ENCODE data around the gene MYH16. TPM values are rescaled to one million over a fixed set of nuclear protein-coding genes. Genes with fewer than 3 reads are reported as not detected.
"Not testable (repeated sequence)": the region's sequence is repeated elsewhere in the genome, so short reads cannot be mapped to it uniquely, and the experiment has no call there.

The MYH16 gene
- under 1 TPM in 1 of 4 donors, not detected in 3; 0.76 TPM for total RNA-seq

DNA sequence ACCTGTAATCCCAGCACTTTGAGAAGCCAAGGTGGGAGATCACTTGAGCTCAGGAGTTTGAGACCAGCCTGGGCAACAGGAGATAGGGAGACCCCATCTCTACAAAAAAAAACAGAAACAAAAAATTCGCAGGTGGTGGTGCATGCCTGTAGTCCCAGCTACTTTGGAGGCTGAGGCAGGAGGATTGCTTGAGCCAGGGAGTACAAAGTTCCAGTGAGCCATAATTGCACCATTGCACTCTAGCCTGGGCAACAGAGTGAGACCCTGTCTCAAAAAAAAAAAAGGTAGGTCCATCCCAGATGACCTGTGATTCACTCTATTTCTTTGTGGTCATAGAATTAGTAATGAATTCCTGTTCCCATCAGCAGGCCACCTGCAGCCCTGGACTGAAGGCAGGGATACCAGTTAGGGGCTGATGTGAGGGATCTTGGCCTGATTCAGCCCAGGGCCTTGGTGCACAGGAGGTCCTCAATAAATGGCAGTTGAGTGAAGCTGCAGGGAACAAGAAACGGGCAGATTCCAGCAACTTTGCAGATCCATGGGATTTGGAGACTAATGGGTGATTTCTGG, at the start of gene MYH16:
MYH16 (plus strand) TSS at position 364 of the 570 bp plus-strand sequence.
- Histone ChIP-seq H3K27me3 (no peaks in the 10 kb centered on the region), H3K36me3 (no peaks in the 10 kb centered on the region), H3K4me3 (no peak within 1 kb of the TSS), H3K27ac (peak within 1 kb of the TSS in 2 of 4 donors; percentile 20 to 82), H3K4me1 (peaks cover 0 to 43% (median 10%) of the 10 kb centered on the region in 3 donors), H3K9me3 (no peaks in the 10 kb centered on the region)
- WGBS, 2 donors = 85 to 90% methylated on average over 2 of the region's 2 CpGs
- no peak for TF ChIP-seq POLR2A (IDR thresholded peaks at IDR 0.05)
- TF ChIP-seq, protein P1, sequence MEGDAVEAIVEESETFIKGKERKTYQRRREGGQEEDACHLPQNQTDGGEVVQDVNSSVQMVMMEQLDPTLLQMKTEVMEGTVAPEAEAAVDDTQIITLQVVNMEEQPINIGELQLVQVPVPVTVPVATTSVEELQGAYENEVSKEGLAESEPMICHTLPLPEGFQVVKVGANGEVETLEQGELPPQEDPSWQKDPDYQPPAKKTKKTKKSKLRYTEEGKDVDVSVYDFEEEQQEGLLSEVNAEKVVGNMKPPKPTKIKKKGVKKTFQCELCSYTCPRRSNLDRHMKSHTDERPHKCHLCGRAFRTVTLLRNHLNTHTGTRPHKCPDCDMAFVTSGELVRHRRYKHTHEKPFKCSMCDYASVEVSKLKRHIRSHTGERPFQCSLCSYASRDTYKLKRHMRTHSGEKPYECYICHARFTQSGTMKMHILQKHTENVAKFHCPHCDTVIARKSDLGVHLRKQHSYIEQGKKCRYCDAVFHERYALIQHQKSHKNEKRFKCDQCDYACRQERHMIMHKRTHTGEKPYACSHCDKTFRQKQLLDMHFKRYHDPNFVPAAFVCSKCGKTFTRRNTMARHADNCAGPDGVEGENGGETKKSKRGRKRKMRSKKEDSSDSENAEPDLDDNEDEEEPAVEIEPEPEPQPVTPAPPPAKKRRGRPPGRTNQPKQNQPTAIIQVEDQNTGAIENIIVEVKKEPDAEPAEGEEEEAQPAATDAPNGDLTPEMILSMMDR (IDR thresholded peaks at IDR 0.05) = no peak
- intact Hi-C loops (cut with DNase I) = no loop called here
- DNase-seq = no peak

DNA sequence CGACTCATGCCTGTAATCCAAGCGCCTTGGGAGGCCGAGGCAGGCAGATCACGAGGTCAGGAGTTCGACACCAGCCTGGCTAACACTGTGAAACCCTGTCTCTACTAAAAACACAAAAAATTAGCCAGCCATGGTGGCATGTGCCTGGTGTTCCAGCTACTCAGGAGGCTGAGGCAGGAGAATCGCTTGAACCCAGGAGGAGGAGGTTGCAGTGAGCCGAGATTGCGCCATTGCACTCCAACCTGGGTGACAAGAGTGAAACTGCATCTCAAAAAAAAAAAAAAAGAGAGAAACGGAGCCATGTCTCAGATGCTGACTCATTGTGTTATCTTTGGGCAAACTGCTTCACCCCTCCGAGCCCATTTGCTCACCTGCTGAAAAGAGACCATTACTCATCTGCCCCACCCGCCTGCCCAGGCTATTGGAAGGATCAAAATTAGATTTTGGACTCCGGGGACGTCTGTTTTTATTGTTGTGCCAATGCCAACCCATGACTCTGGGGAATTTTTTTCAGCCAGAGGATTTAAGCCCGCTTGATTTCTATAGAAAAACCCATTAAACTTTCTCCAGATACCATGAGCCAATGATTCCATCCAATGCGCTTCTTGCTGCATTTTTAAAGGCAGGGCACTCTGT, 48.3 kb upstream of the MYH16 start:
- intact Hi-C loops (cut with DNase I) = not testable (repeated sequence)
- WGBS, 2 donors = 41 to 42% methylated on average over 15 of the region's 15 CpGs

DNA sequence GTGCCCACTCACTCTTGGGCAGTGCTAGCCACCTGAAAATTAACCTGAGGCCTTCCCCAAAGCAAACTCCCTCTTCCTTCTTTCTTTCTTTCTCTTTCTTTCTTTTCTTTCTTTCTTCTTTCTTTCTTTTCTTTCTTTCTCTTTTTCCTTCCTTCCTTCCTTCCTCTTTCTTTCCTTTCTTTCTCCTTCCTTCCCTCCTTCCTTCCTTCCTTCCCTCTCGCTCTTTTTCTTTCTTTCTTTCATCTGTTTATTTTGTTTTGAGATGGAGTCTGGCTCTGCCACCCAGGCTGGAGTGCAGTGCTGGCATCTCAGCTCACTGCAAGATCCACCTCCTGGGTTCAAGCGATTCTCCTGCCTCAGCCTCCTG, 47.8 kb upstream of the MYH16 start:
- no peak for TF ChIP-seq POLR2A (IDR thresholded peaks at IDR 0.05)
- TF ChIP-seq, protein P1 (IDR thresholded peaks at IDR 0.05) = no peak
- Histone ChIP-seq H3K27ac (peak overlapping the region in 3 of 4 donors; percentile 59 to 81 (median 76)), H3K9me3 (no peaks in the 10 kb centered on the region), H3K4me1 (peaks cover 3 to 30% (median 6%) of the 10 kb centered on the region in 3 donors), H3K4me3 (no peak overlapping the region), H3K36me3 (no peaks in the 10 kb centered on the region), H3K27me3 (no peaks in the 10 kb centered on the region)
- intact Hi-C loops (cut with DNase I) = no loop called here
- 45 to 73% methylated on average over 2 of the region's 2 CpGs for WGBS, 2 donors
- no peak for DNase-seq

More for the DNA sequence above, 48.3 kb upstream of the MYH16 start:
- DNase-seq, H3K9me3 ChIP-seq, H3K4me3 ChIP-seq, H3K27me3 ChIP-seq, H3K36me3 ChIP-seq: not testable (repeated sequence)
- Histone ChIP-seq H3K27ac (peak overlapping the region in 3 of 4 donors; percentile 59 to 81 (median 76)), H3K4me1 (peaks cover 3 to 26% (median 6%) of the 10 kb centered on the region in 3 donors)

DNA sequence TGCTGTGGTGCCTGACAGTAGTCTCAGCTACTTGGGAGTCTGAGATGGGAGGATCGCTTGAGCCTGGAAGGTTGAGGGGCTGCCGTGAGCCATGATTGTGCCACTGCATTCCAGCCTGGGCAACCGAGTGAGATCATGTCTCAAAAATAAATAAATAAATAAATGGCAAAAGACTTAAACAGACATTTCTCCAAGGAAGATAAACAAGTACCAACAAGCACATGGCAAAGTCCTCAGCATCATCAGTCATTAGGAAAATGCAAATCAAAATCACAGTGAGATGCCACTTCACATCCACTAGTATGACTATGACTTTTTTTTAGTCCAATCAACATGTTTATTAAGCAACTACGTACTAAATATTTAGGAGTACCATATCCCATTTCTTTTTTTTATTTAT, 43.4 kb upstream of the MYH16 start:
- Histone ChIP-seq H3K36me3 (no peaks in the 10 kb centered on the region), H3K4me3 (no peak overlapping the region), H3K27ac (no peak overlapping the region), H3K27me3 (no peaks in the 10 kb centered on the region), H3K9me3 (no peaks in the 10 kb centered on the region), H3K4me1 (peaks cover 3 to 25% (median 6%) of the 10 kb centered on the region in 3 donors)
- DNase-seq = no peak
- intact Hi-C loops (cut with DNase I) = no loop called here
- 46 to 55% methylated on average over 4 of the region's 4 CpGs for WGBS, 2 donors
- TF ChIP-seq, protein P1 (IDR thresholded peaks at IDR 0.05) = no peak
- TF ChIP-seq POLR2A (IDR thresholded peaks at IDR 0.05) = no peak

DNA sequence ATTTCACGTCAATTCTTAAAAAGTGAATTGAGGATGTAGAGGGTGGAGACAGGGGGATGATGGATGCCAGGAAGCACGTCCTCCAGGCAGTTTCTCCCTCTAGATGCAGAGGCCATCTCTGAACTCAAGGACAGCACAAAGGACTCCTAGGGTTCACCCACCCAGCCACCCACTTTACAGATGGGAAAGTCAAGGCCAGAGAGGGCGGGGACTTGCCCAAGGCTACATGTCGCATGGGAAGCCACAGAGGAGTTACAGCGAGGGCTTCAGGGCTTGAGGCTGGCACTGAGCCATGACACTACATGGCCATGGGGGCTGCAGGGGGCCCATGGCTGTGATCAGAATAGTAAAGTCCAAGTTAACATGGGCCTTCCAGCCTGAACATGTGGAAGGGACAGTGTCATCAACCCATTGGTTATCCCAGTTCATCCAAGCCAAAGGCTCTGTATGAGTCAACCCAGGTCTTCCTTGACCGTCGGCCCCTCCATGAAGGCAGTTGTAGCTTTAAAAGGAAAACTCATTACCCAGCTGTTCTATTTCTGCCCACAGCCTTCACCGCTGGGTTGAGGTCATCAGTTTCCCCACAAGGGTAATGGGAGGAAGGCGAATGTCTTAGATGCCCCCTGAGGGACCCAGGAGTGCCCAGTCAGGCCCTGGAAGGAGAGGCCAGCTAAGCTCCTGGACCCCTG, 40.4 kb upstream of the MYH16 start:
- WGBS, 2 donors = 72 to 84% methylated on average over 6 to 8 of the region's 9 CpGs
- intact Hi-C loops (cut with DNase I) = no loop called here
- no peak for TF ChIP-seq POLR2A (IDR thresholded peaks at IDR 0.05)
- TF ChIP-seq, protein P1 (IDR thresholded peaks at IDR 0.05) = no peak

DNA sequence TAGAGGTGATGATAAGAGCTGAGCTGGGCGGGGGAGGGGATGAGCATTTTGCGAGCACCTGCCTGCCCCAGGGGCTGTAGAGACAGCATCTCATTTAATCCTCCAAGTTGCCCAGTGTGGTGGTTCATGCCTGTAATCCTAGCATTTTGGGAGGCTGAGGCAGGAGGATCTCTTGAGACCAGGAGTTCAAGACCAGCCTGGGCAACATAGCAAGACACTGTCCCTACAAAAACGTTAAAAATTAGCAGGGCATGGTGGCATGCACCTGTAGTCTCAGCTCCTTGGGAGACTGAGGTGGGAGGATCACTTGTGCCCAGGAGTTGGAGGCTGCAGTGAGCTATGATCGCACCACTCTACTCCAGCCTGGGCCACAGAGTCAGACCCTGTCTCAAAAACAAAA, 39.7 kb upstream of the MYH16 start:
- H3K27me3 ChIP-seq; H3K27ac ChIP-seq; H3K36me3 ChIP-seq; H3K9me3 ChIP-seq; H3K4me3 ChIP-seq; DNase-seq; H3K4me1 ChIP-seq; intact Hi-C loops (cut with DNase I): not testable (repeated sequence)
- WGBS, 2 donors = 71 to 94% methylated on average over 3 to 4 of the region's 4 CpGs

More for the DNA sequence above, 40.4 kb upstream of the MYH16 start:
- no peaks in the 10 kb centered on the region for H3K36me3 ChIP-seq
- no peaks in the 10 kb centered on the region for H3K9me3 ChIP-seq
- peaks cover 0 to 9% (median 0%) of the 10 kb centered on the region in 3 donors for H3K4me1 ChIP-seq
- no peaks in the 10 kb centered on the region for H3K27me3 ChIP-seq
- no peak overlapping the region for H3K4me3 ChIP-seq
- DNase-seq = no peak
- H3K27ac ChIP-seq = no peak overlapping the region
